ENCODE results near the gene ZFYVE26.

GRCh38 chr14:67831113-67831512, 14.7 kb upstream of the ZFYVE26 start:
- no peak for TF ChIP-seq CTCF (IDR thresholded peaks at IDR 0.05)
- TF ChIP-seq POLR2A (IDR thresholded peaks at IDR 0.05), result no peak

All from uterus (tissue), 2 donors.